Transverse colon (tissue), 4 donors: ENCODE data around the gene ZRANB3.

Experiments
- POLR2A ChIP-seq: fragments of 450-650 bp; IDR thresholded peaks from one replicate; pipeline ENCODE4 v1.6.1; 2016; ENCODE audit warnings: antibody characterized with exemption, mild to moderate bottlenecking, moderate library complexity
- POLR2AphosphoS5 ChIP-seq, 3 donors: sonication (generic); formaldehyde crosslinking; IDR thresholded peaks; one replicate each; pipeline ENCODE4 v1.6.1; 2016; ENCODE audit warnings: antibody characterized with exemption in 3 of 3
- TF ChIP-seq, protein P1 (sequence below), 5 experiments: fragments of 200-600 bp in 3 of 5; fragments of 450-650 bp in 2 of 5; sonication (generic) in 3 of 5; IDR thresholded peaks; 1 replicate in 2 of 5; 2 replicates in 3 of 5; pipeline ENCODE4 v1.5.1; 2016 to 2017; ENCODE audit warnings: antibody characterized with exemption in 5 of 5, inconsistent platforms in 3 of 5, mild to moderate bottlenecking in 2 of 5, moderate library complexity in 1 of 5

- TF ChIP-seq, protein P1, sequence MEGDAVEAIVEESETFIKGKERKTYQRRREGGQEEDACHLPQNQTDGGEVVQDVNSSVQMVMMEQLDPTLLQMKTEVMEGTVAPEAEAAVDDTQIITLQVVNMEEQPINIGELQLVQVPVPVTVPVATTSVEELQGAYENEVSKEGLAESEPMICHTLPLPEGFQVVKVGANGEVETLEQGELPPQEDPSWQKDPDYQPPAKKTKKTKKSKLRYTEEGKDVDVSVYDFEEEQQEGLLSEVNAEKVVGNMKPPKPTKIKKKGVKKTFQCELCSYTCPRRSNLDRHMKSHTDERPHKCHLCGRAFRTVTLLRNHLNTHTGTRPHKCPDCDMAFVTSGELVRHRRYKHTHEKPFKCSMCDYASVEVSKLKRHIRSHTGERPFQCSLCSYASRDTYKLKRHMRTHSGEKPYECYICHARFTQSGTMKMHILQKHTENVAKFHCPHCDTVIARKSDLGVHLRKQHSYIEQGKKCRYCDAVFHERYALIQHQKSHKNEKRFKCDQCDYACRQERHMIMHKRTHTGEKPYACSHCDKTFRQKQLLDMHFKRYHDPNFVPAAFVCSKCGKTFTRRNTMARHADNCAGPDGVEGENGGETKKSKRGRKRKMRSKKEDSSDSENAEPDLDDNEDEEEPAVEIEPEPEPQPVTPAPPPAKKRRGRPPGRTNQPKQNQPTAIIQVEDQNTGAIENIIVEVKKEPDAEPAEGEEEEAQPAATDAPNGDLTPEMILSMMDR (IDR thresholded peaks at IDR 0.05): no peak
- no peak for TF ChIP-seq POLR2AphosphoS5 (IDR thresholded peaks at IDR 0.05)
- no peak for TF ChIP-seq POLR2A
Measured at GRCh38 chr2:135182601-135183000, 348.4 kb downstream of the ZRANB3 start.
